Epidermal melanocyte (primary cell): Measurements from ENCODE around the gene SLC9A5.
A peak's percentile ranks its signal among the peaks of the same experiment; 100 is the strongest.

ENCODE experiments used
- DNase-seq: peaks from one replicate; pipeline ENCODE4 v3.0.0; 2011; ENCODE audit warnings: low spot score; ENCODE audit not compliant: insufficient read length

The SLC9A5 gene

GRCh38 chr16:67257486-67258160 is 8.8 kb downstream of the SLC9A5 start:
- no peak for DNase-seq

GRCh38 chr16:67258161-67258835 is 9.5 kb downstream of the SLC9A5 start:
- DNase-seq: no peak

- DNase-seq: no peak
Observed at GRCh38 chr16:67259705-67260104, 10.9 kb downstream of the SLC9A5 start.

- DNase-seq: no peak
Observed at GRCh38 chr16:67260426-67261063, 11.8 kb downstream of the SLC9A5 start.

GRCh38 chr16:67263201-67263600 is 14.4 kb downstream of the SLC9A5 start:
- no peak for DNase-seq

- no peak for DNase-seq
Observed at GRCh38 chr16:67264277-67264676, 15.5 kb downstream of the SLC9A5 start.

- DNase-seq: no peak
Observed at GRCh38 chr16:67264866-67265265, 16.1 kb downstream of the SLC9A5 start.

GRCh38 chr16:67265834-67266233 is 17.1 kb downstream of the SLC9A5 start:
- DNase-seq: no peak

- DNase-seq: no peak
Observed at GRCh38 chr16:67268136-67268579, 19.4 kb downstream of the SLC9A5 start.

- DNase-seq: no peak
Observed at GRCh38 chr16:67269766-67270165, 21.0 kb downstream of the SLC9A5 start.

GRCh38 chr16:67270931-67271338 is 22.2 kb downstream of the SLC9A5 start:
- DNase-seq: no peak

GRCh38 chr16:67271446-67271845 is 22.7 kb downstream of the SLC9A5 start:
- no peak for DNase-seq

GRCh38 chr16:67275321-67275720 is 26.5 kb downstream of the SLC9A5 start:
- DNase-seq: no peak

GRCh38 chr16:67277294-67277998 is 28.7 kb downstream of the SLC9A5 start:
- peak; percentile 90 for DNase-seq

GRCh38 chr16:67277999-67278772 is 29.4 kb downstream of the SLC9A5 start:
- DNase-seq: no peak

GRCh38 chr16:67278773-67279295 is 30.1 kb downstream of the SLC9A5 start:
- peak; percentile 54 for DNase-seq

- peak; percentile 91 for DNase-seq
Observed at GRCh38 chr16:67279296-67280089, 30.7 kb downstream of the SLC9A5 start, which contains the start of gene PLEKHG4. TSS of gene PLEKHG4 (plus strand) at chr16:67279532. CDS start at chr16:67280045, 513 bp downstream.

GRCh38 chr16:67280090-67281015 is 31.6 kb downstream of the SLC9A5 start:
- no peak for DNase-seq
